NCI-H345 treated with DMSO at 0.1 percent for 48 hours (cell line): ENCODE measurements around the gene RUNX1.

Experiments used
- DNase-seq: peaks from one replicate; lab custom pipeline; 2025; ENCODE audit not compliant: unreplicated experiment; lab: John Stamatoyannopoulos, UW

RUNX1 gene

DNA sequence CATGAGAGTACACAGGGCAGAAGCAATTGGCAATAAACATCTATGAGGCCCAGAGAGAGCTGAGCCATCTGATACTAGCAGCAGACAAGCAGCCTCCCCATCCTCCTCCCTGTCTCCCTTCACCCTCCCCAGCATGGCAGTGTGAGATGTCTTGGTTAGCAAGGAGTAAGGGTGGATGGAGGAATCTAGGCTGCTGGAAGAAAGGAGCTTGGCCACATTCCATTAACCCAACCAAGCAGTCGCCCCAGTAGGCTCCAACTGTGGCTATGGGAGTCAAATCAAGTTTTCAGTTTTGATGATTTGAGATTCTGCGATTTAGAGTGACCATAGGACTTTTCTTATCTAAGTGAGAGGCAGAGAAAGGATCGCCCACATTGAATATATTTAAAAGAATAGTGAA, 12.9 kb upstream of the RUNX1 start:
- DNase-seq = no peak

GRCh38 chr21:35059742-35060141, 10.6 kb upstream of the RUNX1 start:
- DNase-seq = no peak

GRCh38 chr21:35058058-35058457, 9.0 kb upstream of the RUNX1 start:
- DNase-seq = no peak

DNA sequence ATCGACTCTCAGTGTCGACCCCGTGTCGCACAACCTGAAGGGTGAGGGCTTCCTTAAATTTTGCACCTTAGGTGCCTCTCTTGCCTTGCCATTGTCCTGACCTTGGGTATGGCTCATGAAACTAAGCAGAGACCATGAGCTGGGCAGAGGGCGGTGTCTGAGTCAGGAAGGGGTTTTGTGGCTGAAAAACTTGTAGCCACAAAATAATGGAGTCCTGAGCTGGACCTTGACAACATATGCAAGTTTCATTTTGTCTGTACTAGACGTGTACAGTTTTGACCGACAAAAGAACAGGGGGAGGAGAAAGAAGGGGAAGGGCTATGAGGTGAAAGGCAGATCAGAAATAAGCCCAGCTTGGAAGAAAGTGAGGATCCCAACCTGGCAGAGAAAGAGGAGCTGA, 8.3 kb upstream of the RUNX1 start:
- no peak for DNase-seq

GRCh38 chr21:35053356-35054096, 4.4 kb upstream of the RUNX1 start:
- no peak for DNase-seq

GRCh38 chr21:35052801-35053200, 3.7 kb upstream of the RUNX1 start:
- DNase-seq = no peak

DNA sequence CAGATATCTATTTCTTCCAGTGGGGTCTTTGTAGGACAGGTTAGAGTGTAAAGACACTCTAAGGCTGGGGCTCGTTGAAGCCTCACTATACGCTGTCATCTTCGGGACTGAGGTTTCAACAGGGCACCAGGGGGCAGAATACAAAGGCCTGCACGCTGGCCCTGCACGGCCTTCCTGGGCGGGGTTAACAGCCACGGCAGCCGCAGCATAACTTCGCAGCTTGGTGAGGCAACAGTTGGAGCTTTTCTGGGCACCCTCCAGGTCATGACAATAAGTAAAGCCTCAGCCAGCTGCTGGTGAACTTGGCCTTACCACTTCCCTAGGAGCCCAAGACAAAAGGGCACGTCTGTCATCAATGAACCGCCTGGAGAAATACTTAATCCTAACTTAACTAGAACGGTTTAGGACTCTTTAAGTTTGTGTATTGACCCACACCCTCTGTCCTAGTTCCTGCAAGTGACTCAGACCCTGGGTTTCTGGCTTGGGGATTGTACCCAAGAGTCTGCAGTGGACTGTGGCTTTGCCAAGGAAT, 2.3 kb upstream of the RUNX1 start:
- DNase-seq = no peak

- no peak for DNase-seq
Measured at GRCh38 chr21:35050348-35051286, 1.5 kb upstream of the RUNX1 start.

GRCh38 chr21:35048183-35048601, 910 bp downstream of the RUNX1 start:
- DNase-seq = no peak

- DNase-seq = no peak
Measured at GRCh38 chr21:35046880-35047229, 2.2 kb downstream of the RUNX1 start.

- no peak for DNase-seq
Measured at GRCh38 chr21:35046263-35046624, 2.9 kb downstream of the RUNX1 start.

DNA sequence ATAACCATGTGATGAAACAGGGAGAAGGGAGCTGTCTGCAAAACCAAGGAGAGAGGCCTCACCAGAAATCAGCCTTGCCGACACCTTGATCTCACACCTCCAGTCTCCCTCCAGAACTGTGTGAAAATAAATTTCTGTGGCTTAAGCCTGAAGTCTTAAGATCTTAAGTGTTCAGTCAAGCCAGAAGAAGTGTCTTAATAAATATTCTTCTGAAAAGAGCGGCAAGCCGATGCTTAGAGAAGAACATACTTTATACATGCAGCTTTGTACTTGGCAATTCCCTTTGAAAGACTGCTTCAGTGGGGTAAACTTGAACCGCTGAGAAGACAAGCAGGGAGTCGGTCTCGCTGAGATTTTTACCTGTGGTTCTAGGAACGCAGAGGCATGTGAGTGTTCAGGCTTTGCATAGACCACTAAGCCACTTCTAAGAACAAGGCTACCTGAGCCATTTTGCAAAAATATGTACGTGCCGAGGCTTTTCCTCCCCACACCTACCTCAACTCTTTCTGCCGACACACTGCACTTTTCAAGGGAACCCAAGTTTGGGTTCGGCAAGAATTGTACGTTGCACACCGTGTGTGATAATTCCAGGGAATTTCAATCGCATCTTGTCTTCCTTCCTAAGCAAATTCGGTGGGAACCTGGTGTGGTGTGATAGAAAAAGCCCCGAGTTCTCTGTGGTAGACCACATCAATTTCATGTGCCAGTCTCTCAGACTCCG, 3.4 kb downstream of the RUNX1 start:
- no peak for DNase-seq

- no peak for DNase-seq
Measured at GRCh38 chr21:35044770-35045541, 4.1 kb downstream of the RUNX1 start.

- DNase-seq = no peak
Measured at GRCh38 chr21:35044128-35044527, 5.0 kb downstream of the RUNX1 start.

DNA sequence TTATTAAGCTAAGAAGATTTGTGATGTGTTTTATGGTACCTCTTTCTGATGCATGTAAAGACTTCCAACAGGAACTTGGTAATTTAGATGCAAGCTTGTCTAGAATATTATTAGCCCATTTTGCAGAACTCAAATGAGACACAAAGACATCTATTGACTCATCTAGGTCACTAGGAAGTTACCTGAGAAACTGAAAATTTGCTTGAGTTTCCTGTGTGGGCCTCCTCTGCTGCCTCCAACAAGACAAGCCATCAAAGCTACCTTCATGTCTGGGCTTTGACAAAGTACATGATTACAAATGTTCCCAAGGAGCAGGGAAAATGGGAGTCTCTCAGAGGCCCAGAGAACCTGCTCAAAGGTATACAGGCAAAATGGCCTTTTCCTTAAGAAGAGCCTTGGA, 5.6 kb downstream of the RUNX1 start:
- DNase-seq = no peak

DNA sequence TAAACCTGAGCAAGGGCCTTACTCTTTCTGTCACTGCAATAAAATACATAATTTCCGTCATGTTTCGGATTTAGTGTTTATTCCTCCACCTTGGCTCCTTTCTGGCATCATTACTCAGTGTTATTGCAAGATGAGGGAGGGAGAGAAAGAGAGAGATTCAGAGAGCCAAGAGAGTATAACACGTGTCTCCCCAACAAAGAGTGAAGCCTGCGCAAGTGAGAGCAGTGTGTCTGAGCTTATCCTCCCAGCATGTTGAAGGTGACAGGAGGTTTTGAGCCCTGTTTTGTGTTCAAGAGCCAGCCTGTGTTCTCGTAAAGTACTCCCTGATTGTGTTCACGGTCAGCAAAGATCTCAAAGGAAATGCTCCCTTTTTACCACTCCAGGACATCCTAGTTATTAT, 6.3 kb downstream of the RUNX1 start:
- DNase-seq = no peak

GRCh38 chr21:35041881-35042280, 7.2 kb downstream of the RUNX1 start:
- no peak for DNase-seq

DNA sequence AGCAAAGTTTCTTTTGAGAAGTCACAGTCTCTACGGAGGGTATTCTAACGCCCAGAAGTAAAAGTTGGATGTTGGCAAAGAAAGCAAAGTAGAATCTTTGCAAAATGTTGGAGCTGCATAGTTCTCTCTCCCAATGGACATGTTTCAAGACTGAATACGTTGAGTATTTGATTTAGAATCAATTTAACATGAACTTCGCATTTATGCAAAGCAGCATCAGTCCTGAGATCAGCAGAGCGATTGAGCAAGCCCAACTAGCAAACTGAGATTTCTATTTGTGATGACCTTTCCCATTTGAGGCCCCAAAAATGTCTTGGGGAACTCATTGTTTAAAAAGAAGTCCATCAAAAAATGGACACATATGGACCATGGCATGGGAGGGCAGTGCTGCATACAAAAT, 8.0 kb downstream of the RUNX1 start:
- DNase-seq = no peak

DNA sequence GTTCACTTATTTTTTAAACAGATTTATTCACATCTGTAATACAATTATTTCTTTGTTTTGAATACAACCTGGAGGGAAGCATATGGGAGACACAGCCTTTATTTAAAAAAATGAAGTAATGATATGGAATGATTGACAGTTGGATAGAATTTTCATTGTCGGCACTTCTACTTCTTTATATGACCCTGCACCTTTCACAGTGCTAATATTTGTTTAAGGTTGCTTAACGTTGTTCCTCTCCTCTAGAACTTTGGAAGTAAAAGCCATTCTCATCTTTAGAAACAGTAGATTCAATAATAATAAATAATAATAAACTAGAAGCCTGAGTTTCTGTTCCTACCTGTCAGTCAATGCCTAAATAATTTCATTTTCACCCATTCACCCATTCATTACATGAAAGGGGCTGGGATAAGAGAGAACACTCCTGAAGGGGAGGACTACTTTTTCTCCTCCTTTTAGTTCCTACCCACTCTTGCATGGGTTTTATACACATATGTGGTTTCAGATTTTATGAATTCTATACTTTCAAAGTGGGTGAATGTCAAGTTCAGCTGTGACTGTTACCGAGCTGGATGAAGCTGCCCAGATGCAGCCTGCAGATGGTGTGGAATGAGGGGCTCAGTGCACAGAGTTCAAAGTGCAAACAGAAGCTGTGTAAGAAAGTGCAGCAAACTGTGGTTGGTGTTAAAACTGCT, 9.4 kb downstream of the RUNX1 start:
- no peak for DNase-seq

- no peak for DNase-seq
Measured at GRCh38 chr21:35038772-35039319, 10.3 kb downstream of the RUNX1 start.
